IMR-90 (cell line): ENCODE measurements around the gene MEIS1. TPM values are rescaled to one million over a fixed set of nuclear protein-coding genes. Genes with fewer than 3 reads are reported as not detected.

ENCODE experiments used
- ATAC-seq: fragments of 200-7000 bp; cut with Tn5 transposase; 2 replicates; pipeline ENCODE4 v1.9.1; 2020; ENCODE audit warnings: low read depth, mild to moderate bottlenecking, moderate library complexity
- BruUV-seq: library from RNA; stranded (reverse); fragments of 400-500 nt; replicated peaks from 2 replicates; lab custom pipeline; 2021; lab: Mats Ljungman, UMichigan
- CTCF ChIA-PET: fragments of 300-600 bp; formaldehyde crosslinking; extraction: SDS; loops from one replicate; lab custom pipeline; 2021; ENCODE audit warnings: antibody characterized with exemption; lab: Yijun Ruan, JAX
- POLR2A ChIA-PET: fragments of 300-600 bp; sonication (Branson Sonifier 250); formaldehyde crosslinking; loops from one replicate; lab custom pipeline; 2022; ENCODE audit warnings: antibody characterized with exemption; ENCODE audit not compliant: unreplicated experiment; lab: Charles Lee
- DNase-seq: peaks from one replicate; pipeline ENCODE4 v3.0.0; 2013
- H2AFZ ChIP-seq: replicated peaks from 2 replicates; pipeline ENCODE3; 2013; ENCODE audit warnings: low read length, mild to moderate bottlenecking; ENCODE audit not compliant: poor library complexity
- H2AK5ac ChIP-seq: 2 replicates; pipeline ENCODE4 v1.6.1; 2013; ENCODE audit warnings: low read depth, low read length, inconsistent platforms
- H2AK9ac ChIP-seq: replicated peaks from 2 replicates; pipeline ENCODE3; 2013; ENCODE audit warnings: mild to moderate bottlenecking, low read depth, low read length, moderate library complexity; ENCODE audit not compliant: poor library complexity
- H2BK120ac ChIP-seq: 2 replicates; pipeline ENCODE4 v1.6.1; 2013; ENCODE audit warnings: low read depth, low read length, inconsistent platforms
- H2BK15ac ChIP-seq: 3 replicates; pipeline ENCODE4 v1.6.1; 2013; ENCODE audit warnings: low read depth, low read length, inconsistent platforms
- H2BK20ac ChIP-seq: 2 replicates; pipeline ENCODE4 v1.6.1; 2013; ENCODE audit warnings: low read depth, mild to moderate bottlenecking, inconsistent platforms, low read length, moderate library complexity
- H2BK5ac ChIP-seq: 2 replicates; pipeline ENCODE4 v1.6.1; 2013; ENCODE audit warnings: mild to moderate bottlenecking, low read depth, low read length, inconsistent platforms; ENCODE audit not compliant: poor library complexity, severe bottlenecking
- H3K14ac ChIP-seq: replicated peaks from 2 replicates; pipeline ENCODE4 v1.6.1; 2013; ENCODE audit warnings: low read depth, low read length, inconsistent platforms
- H3K18ac ChIP-seq: 2 replicates; pipeline ENCODE4 v1.6.1; 2013; ENCODE audit warnings: low read depth, low read length, control low read depth
- H3K23ac ChIP-seq: 2 replicates; pipeline ENCODE4 v1.6.1; 2013; ENCODE audit warnings: low read depth, low read length, inconsistent platforms
- H3K27ac ChIP-seq: 2 replicates; pipeline ENCODE4 v1.5.1; 2013; ENCODE audit warnings: mild to moderate bottlenecking, control low read depth, low read length; ENCODE audit not compliant: insufficient read depth
- H3K27me3 ChIP-seq: 2 replicates; pipeline ENCODE4 v1.6.1; 2013; ENCODE audit warnings: low read length; ENCODE audit not compliant: control insufficient read depth, insufficient read depth
- H3K36me3 ChIP-seq: 2 replicates; pipeline ENCODE4 v1.6.1; 2013; ENCODE audit warnings: low read length, mixed read lengths; ENCODE audit not compliant: control insufficient read depth, insufficient read depth
- H3K4ac ChIP-seq: 2 replicates; pipeline ENCODE4 v1.6.1; 2013; ENCODE audit warnings: low read depth, low read length, inconsistent platforms
- H3K4me1 ChIP-seq: 2 replicates; pipeline ENCODE4 v1.6.1; 2013; ENCODE audit warnings: low read length, mixed read lengths; ENCODE audit not compliant: control insufficient read depth, insufficient read depth
- H3K4me2 ChIP-seq: 2 replicates; pipeline ENCODE4 v1.6.1; 2013; ENCODE audit warnings: low read depth, mild to moderate bottlenecking, control low read depth, low read length, moderate library complexity
- H3K4me3 ChIP-seq: 2 replicates; pipeline ENCODE4 v1.5.1; 2013; ENCODE audit warnings: low read depth, mild to moderate bottlenecking, control low read depth, low read length, moderate library complexity; ENCODE audit not compliant: insufficient read depth
- H3K56ac ChIP-seq: 2 replicates; pipeline ENCODE4 v1.6.1; 2013; ENCODE audit warnings: low read length, inconsistent platforms; ENCODE audit not compliant: insufficient read depth; ENCODE audit errors: extremely low read depth
- H3K79me1 ChIP-seq, 2 experiments: 2 replicates each; pipeline ENCODE4 v1.6.1; 2013; ENCODE audit warnings: low read length in 2 of 2, inconsistent platforms in 1 of 2, low read depth in 1 of 2
- H3K9ac ChIP-seq: 2 replicates; pipeline ENCODE4 v1.6.1; 2013; ENCODE audit warnings: low read depth, low read length, control low read depth
- H3K9me1 ChIP-seq: 2 replicates; pipeline ENCODE4 v1.6.1; 2013; ENCODE audit warnings: low read length, inconsistent platforms; ENCODE audit not compliant: insufficient read depth
- H3K9me3 ChIP-seq: 2 replicates; pipeline ENCODE4 v1.6.1; 2013; ENCODE audit warnings: low read length; ENCODE audit not compliant: control insufficient read depth, insufficient read depth
- H4K20me1 ChIP-seq: 2 replicates; pipeline ENCODE4 v1.6.1; 2013; ENCODE audit warnings: low read length, inconsistent platforms; ENCODE audit not compliant: insufficient read depth
- H4K5ac ChIP-seq: 2 replicates; pipeline ENCODE4 v1.6.1; 2013; ENCODE audit warnings: mild to moderate bottlenecking, low read depth, low read length, control low read depth
- H4K8ac ChIP-seq, 2 experiments: 2 replicates each; pipeline ENCODE4 v1.6.1; 2013; ENCODE audit warnings: low read depth in 2 of 2, low read length in 2 of 2, control low read depth in 1 of 2, inconsistent platforms in 1 of 2
- H4K91ac ChIP-seq: 2 replicates; pipeline ENCODE4 v1.6.1; 2013; ENCODE audit warnings: low read depth, low read length, inconsistent platforms; ENCODE audit not compliant: insufficient read depth
- SMC3 ChIP-seq: fragments of 150-350 bp; IDR thresholded peaks from 2 replicates; pipeline ENCODE4 v1.6.1; 2016; ENCODE audit warnings: low read depth, mild to moderate bottlenecking, antibody characterized with exemption, low read length, moderate library complexity
- WGBS, 2 experiments: methylation state at CpG; one replicate each; pipeline versions ENCODE4 v1.1.5 to v1.1.7; 2013; ENCODE audit warnings: missing lambda C conversion rate in 2 of 2; ENCODE audit not compliant: insufficient read length in 1 of 2; ENCODE audit errors: extremely low coverage in 2 of 2; 5-methylcytosine and 5-hydroxymethylcytosine counted together
- dilution Hi-C: fragments of 300-500 bp; cut with HindIII; formaldehyde crosslinking; loops from one replicate; pipeline ENCODE4 v1.14.3; 2018; ENCODE audit warnings: low sequenced_read_pairs; ENCODE audit not compliant: unreplicated experiment
- in situ Hi-C: fragments of 300-500 bp; cut with MboI; formaldehyde crosslinking; loops from 3 replicates; pipeline ENCODE4 v1.14.3; 2019; ENCODE audit warnings: low sequenced_read_pairs, inconsistent platforms, mixed read lengths
- intact Hi-C: fragments of 100-400 bp; cut with micrococcal nuclease; formaldehyde crosslinking; loops from 2 replicates; pipeline ENCODE4 v1.10.0; 2022
- polyA plus RNA-seq, 3 experiments: library from polyadenylated mRNA; depleted of rRNA; stranded (reverse); fragments of >200 nt; gene quantifications; 2 replicates each; pipeline ENCODE4 v1.2.3, GENCODE V29; 2012; ENCODE audit warnings: low replicate concordance in 1 of 3
- total RNA-seq: library from RNA; depleted of rRNA; stranded (reverse); fragments of >200 nt; gene quantifications from 2 replicates; pipeline ENCODE4 v1.2.3, GENCODE V29; 2012

The MEIS1 gene
- total and polyA plus RNA-seq, 2 of the 4 experiments (the other 2 are of a cell fraction): 54.4 to 157 TPM

- H2BK20ac ChIP-seq: no peak overlapping the region
- ATAC-seq: peak; percentile 30; the same call in 1 of the 2 replicates
- no TSS peak for BruUV-seq
Measured at GRCh38 chr2:66507673-66508201, 72.8 kb downstream of the MEIS1 start.

More at GRCh38 chr2:66507673-66508201, 72.8 kb downstream of the MEIS1 start:
- Histone ChIP-seq H4K8ac (peak overlapping the region in 1 of 2 experiments; percentile 20; a peak in 1 of 4 replicates), H2BK5ac (peak overlapping the region; percentile 43), H2AK9ac (no peak overlapping the region), H3K79me1 (peaks cover 28 to 73% of the 10 kb centered on the region in 2 experiments), H3K9me1 (peaks cover 24% of the 10 kb centered on the region), H3K36me3 (peaks cover 29% of the 10 kb centered on the region), H3K14ac (peak overlapping the region; percentile 36), H3K23ac (peak overlapping the region; percentile 74; the same call in 1 of the 2 replicates), H4K91ac (no peak overlapping the region), H3K4ac (no peak overlapping the region), H2BK15ac (no peak overlapping the region), H3K9me3 (no peaks in the 10 kb centered on the region), H3K27ac (peak overlapping the region; percentile 50), H3K27me3 (no peaks in the 10 kb centered on the region), H2AK5ac (peak overlapping the region; percentile 10; the same call in 1 of the 2 replicates), H2AFZ (no peak overlapping the region), H2BK120ac (no peak overlapping the region), H3K4me2 (peak overlapping the region; percentile 76), H3K4me1 (peaks cover 39% of the 10 kb centered on the region), H3K56ac (no peak overlapping the region), H4K5ac (peak overlapping the region; percentile 39; the same call in 1 of the 2 replicates), H3K9ac (peak overlapping the region; percentile 34), H4K20me1 (peaks cover 91% of the 10 kb centered on the region), H3K4me3 (no peak overlapping the region), H3K18ac (0 out of 2 replicates have a peak overlapping the region, but pooled peaks have one; percentile 38)
- TF ChIP-seq SMC3: no peak
- CTCF ChIA-PET: no interaction called here
- intact Hi-C loops: no loop called here
- in situ Hi-C loops: no loop called here
- no peak for DNase-seq
- POLR2A ChIA-PET: no interaction called here
- dilution Hi-C loops: no loop called here
- 24% methylated on average over 6 of the region's 13 CpGs; no CpG with 5 or more reads in 1 of the 2 experiments for WGBS, 2 experiments
